Caco-2 (cell line): ENCODE results near the gene ANXA10. TPM values are rescaled to one million over a fixed set of nuclear protein-coding genes. Genes with fewer than 3 reads are reported as not detected.

ENCODE experiments used
- BruUV-seq: library from RNA; stranded (reverse); fragments of 400-500 nt; replicated peaks from 2 replicates; lab custom pipeline; 2021; lab: Mats Ljungman, UMichigan
- CTCF ChIA-PET: fragments of 300-600 bp; sonication (Branson Sonifier 250); formaldehyde crosslinking; loops from one replicate; lab custom pipeline; 2022; ENCODE audit warnings: antibody characterized with exemption; lab: Charles Lee
- POLR2A ChIA-PET: fragments of 300-600 bp; sonication (Branson Sonifier 250); formaldehyde crosslinking; loops from one replicate; lab custom pipeline; 2022; ENCODE audit warnings: antibody characterized with exemption; lab: Charles Lee
- DNase-seq, 2 experiments: peaks; one replicate each; pipeline versions ENCODE4 v3.0.0 to v3.0.0-alpha.2; 2020 to 2022
- H3K27me3 ChIP-seq: replicated peaks from 2 replicates; pipeline ENCODE4 v1.6.0; 2011; ENCODE audit warnings: low read length; ENCODE audit not compliant: control insufficient read depth, insufficient read depth
- H3K36me3 ChIP-seq: 2 replicates; pipeline ENCODE4 v1.5.1; 2011; ENCODE audit warnings: low read length; ENCODE audit not compliant: control insufficient read depth, insufficient read depth
- H3K4me1 ChIP-seq: fragments of 250-450 bp; sonication (Bioruptor Pico); 2 replicates; pipeline ENCODE4 v1.5.1; 2020; ENCODE audit warnings: mild to moderate bottlenecking
- H3K4me3 ChIP-seq: 2 replicates; pipeline ENCODE4 v1.5.1; 2011; ENCODE audit warnings: low read depth, mild to moderate bottlenecking, control low read depth, low read length
- H3K9me3 ChIP-seq: fragments of 250-450 bp; sonication (Bioruptor Pico); 2 replicates; pipeline ENCODE4 v1.5.1; 2020; ENCODE audit warnings: mild to moderate bottlenecking, moderate library complexity
- H3K27ac Mint-ChIP-seq: one replicate; pipeline ENCODE4 v1.8.0; 2022; ENCODE audit warnings: mixed read lengths; ENCODE audit not compliant: unreplicated experiment
- H3K27me3 Mint-ChIP-seq: one replicate; pipeline ENCODE4 v1.8.0; 2022; ENCODE audit warnings: mixed read lengths; ENCODE audit not compliant: insufficient read depth, unreplicated experiment
- H3K36me3 Mint-ChIP-seq: one replicate; pipeline ENCODE4 v1.8.0; 2022; ENCODE audit warnings: mild to moderate bottlenecking, mixed read lengths; ENCODE audit not compliant: insufficient read depth, unreplicated experiment
- H3K4me1 Mint-ChIP-seq: one replicate; pipeline ENCODE4 v1.8.0; 2022; ENCODE audit warnings: low read depth, mixed read lengths; ENCODE audit not compliant: unreplicated experiment
- H3K4me3 Mint-ChIP-seq: one replicate; pipeline ENCODE4 v1.8.0; 2022; ENCODE audit warnings: mild to moderate bottlenecking, moderate library complexity, mixed read lengths; ENCODE audit not compliant: unreplicated experiment
- H3K9me3 Mint-ChIP-seq: one replicate; pipeline ENCODE4 v1.8.0; 2022; ENCODE audit warnings: mixed read lengths; ENCODE audit not compliant: unreplicated experiment
- intact Hi-C: fragments of 100-400 bp; cut with micrococcal nuclease; formaldehyde crosslinking; loops from one replicate; pipeline ENCODE4 v1.10.0; 2022; ENCODE audit not compliant: unreplicated experiment
- total RNA-seq: library from RNA; stranded (reverse); gene quantifications from 2 replicates; pipeline ENCODE4 v1.2.3, GENCODE V29; 2022
- TF ChIP-seq, protein P1 (sequence below), 2 experiments: fragments of 200-600 bp in 1 of 2; IDR thresholded peaks; 1 replicate in 1 of 2; 2 replicates in 1 of 2; pipeline versions ENCODE4 v1.5.1 to v1.8.0; 2011 to 2022; ENCODE audit warnings: antibody characterized with exemption in 1 of 2, control low read depth in 1 of 2, inconsistent platforms in 1 of 2, low read depth in 1 of 2, low read length in 1 of 2, mild to moderate bottlenecking in 1 of 2, moderate library complexity in 1 of 2; ENCODE audit not compliant: insufficient read depth in 1 of 2, severe bottlenecking in 1 of 2, unreplicated experiment in 1 of 2

ANXA10 gene
- total RNA-seq, 1 experiment from 2014 or later, result not detected

DNA sequence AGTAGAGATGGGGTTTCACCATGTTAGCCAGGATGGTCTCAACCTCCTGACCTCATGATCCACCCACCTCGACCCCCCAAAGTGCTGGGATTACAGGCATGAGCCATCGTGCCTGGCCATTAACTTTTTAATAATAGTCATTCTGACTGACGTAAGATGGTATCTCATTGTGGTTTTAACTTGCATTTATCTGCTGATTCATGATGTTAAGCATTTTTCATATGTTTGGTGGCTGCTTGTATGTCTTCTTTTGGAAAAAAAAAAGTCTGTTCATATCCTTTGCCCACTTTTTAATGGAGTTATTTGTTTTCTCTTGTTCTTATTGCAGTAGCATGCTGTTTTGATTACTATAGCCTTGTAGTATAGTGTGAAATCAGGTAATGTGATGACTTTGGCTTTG is 45.8 kb downstream of the ANXA10 start:
- H3K27me3 ChIP-seq, result no peaks in the 10 kb centered on the region
- Mint-ChIP-seq H3K27me3 (peaks cover 4% of the 10 kb centered on the region), H3K36me3 (no peaks in the 10 kb centered on the region), H3K27ac (no peak overlapping the region), H3K4me1 (no peaks in the 10 kb centered on the region), H3K9me3 (no peaks in the 10 kb centered on the region), H3K4me3 (no peak overlapping the region)
- TF ChIP-seq, protein P1, sequence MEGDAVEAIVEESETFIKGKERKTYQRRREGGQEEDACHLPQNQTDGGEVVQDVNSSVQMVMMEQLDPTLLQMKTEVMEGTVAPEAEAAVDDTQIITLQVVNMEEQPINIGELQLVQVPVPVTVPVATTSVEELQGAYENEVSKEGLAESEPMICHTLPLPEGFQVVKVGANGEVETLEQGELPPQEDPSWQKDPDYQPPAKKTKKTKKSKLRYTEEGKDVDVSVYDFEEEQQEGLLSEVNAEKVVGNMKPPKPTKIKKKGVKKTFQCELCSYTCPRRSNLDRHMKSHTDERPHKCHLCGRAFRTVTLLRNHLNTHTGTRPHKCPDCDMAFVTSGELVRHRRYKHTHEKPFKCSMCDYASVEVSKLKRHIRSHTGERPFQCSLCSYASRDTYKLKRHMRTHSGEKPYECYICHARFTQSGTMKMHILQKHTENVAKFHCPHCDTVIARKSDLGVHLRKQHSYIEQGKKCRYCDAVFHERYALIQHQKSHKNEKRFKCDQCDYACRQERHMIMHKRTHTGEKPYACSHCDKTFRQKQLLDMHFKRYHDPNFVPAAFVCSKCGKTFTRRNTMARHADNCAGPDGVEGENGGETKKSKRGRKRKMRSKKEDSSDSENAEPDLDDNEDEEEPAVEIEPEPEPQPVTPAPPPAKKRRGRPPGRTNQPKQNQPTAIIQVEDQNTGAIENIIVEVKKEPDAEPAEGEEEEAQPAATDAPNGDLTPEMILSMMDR (IDR thresholded peaks at IDR 0.05; ENCODE audit: insufficient read depth in 1 of 2, low read depth in 1 of 2, low read length in 1 of 2, severe bottlenecking in 1 of 2, unreplicated experiment in 1 of 2), result no peak
- H3K4me1 ChIP-seq, result no peaks in the 10 kb centered on the region
- intact Hi-C loops, result no loop called here
- POLR2A ChIA-PET, result no interaction called here
- CTCF ChIA-PET, result no interaction called here
- no peak for DNase-seq
- H3K36me3 ChIP-seq, result no peaks in the 10 kb centered on the region
- no TSS peak for BruUV-seq
- H3K4me3 ChIP-seq, result no peak overlapping the region
- no peaks in the 10 kb centered on the region for H3K9me3 ChIP-seq

DNA sequence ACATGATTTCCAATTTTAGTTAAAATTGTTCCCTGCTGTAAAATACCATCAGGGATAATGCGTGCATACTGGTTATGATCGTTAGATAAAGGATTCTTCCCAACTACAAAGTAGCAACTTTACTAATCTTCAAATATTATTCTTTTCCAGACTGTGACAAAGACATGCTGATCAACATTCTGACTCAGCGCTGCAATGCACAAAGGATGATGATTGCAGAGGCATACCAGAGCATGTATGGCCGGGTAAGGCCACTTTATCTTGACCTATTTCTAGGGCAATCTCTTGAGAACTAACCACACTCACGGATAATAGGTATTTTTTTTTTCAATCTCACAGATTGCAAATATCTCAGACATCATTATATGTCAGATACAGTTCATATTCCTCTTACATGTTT is 47.0 kb downstream of the ANXA10 start:
- TF ChIP-seq, protein P1 (IDR thresholded peaks at IDR 0.05; ENCODE audit: insufficient read depth in 1 of 2, low read depth in 1 of 2, low read length in 1 of 2, severe bottlenecking in 1 of 2, unreplicated experiment in 1 of 2), result no peak
- no peak for DNase-seq
- POLR2A ChIA-PET, result no interaction called here
- H3K9me3 Mint-ChIP-seq, result no peaks in the 10 kb centered on the region
- Histone ChIP-seq H3K27me3 (no peaks in the 10 kb centered on the region), H3K4me1 (no peaks in the 10 kb centered on the region), H3K9me3 (no peaks in the 10 kb centered on the region), H3K4me3 (no peak overlapping the region), H3K36me3 (no peaks in the 10 kb centered on the region)
- no peaks in the 10 kb centered on the region for H3K36me3 Mint-ChIP-seq
- H3K4me3 Mint-ChIP-seq, result no peak overlapping the region
- no TSS peak for BruUV-seq
- CTCF ChIA-PET, result no interaction called here
- no peak overlapping the region for H3K27ac Mint-ChIP-seq
- H3K4me1 Mint-ChIP-seq, result no peaks in the 10 kb centered on the region
- intact Hi-C loops, result no loop called here
- peaks cover 4% of the 10 kb centered on the region for H3K27me3 Mint-ChIP-seq

DNA sequence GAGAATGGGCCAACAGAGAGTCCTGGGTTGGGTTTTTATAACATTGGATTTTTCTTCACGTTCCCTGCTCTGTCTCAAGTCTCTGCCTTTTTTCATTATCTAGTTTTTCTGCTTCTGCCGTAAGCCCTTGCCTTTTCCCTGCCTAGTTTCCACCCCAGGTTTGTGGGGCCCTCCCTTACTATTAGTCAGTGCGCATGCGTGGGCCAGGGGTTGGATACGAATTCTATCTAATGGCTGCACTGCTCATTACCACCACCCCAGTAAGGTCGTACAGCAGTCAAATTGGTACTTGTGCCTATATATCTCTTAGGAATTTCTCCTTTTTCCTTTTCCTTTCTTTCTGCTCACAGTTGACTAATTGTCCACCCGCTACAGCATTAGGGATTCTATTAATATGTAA is 49.4 kb downstream of the ANXA10 start:
- H3K36me3 ChIP-seq, result no peaks in the 10 kb centered on the region
- no peak overlapping the region for H3K4me3 ChIP-seq
- CTCF ChIA-PET, result no interaction called here
- Mint-ChIP-seq H3K27ac (no peak overlapping the region), H3K4me1 (no peaks in the 10 kb centered on the region), H3K4me3 (no peak overlapping the region), H3K9me3 (no peaks in the 10 kb centered on the region), H3K36me3 (no peaks in the 10 kb centered on the region), H3K27me3 (peaks cover 4% of the 10 kb centered on the region)
- TF ChIP-seq, protein P1 (IDR thresholded peaks at IDR 0.05; ENCODE audit: insufficient read depth in 1 of 2, low read depth in 1 of 2, low read length in 1 of 2, severe bottlenecking in 1 of 2, unreplicated experiment in 1 of 2), result no peak
- intact Hi-C loops, result no loop called here
- no peaks in the 10 kb centered on the region for H3K27me3 ChIP-seq
- BruUV-seq, result no TSS peak
- no peak for DNase-seq
- no peaks in the 10 kb centered on the region for H3K4me1 ChIP-seq
- POLR2A ChIA-PET, result no interaction called here
- H3K9me3 ChIP-seq, result no peaks in the 10 kb centered on the region
